ENCODE results near the gene TBX1.

DNA sequence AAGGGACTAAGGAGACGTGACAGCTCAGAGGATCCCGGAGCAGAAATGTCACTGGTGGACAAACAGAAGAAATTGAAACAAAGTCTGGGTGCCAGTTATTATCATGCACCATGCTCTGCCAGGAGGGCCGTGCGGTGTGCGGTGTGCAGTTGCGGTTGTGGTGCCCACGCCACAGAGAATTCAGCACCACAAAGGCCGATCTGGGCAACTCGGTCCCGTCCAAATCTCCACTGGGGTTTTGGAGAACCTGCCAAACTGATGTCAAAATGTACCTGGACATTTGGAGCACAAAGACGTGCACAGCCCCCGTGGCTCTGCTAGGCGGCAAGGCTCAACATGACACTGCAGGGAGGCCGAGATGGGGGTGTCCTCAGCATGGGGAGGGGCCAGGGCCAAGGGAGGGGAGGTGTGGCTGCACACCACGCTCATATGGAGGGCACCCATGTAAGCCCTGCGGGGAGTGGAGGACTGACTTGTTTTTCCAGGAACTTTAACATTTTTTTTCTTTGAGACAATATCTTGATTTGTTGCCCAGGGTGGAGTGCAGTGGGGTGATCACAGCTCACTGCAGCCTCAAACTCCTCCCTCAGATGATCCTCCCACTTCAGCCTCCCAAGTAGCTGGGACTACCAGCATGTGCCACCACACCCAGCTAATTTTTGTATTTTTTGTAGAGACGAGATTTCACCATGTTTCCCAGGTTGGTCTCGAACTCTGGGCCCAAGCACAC, 54.7 kb downstream of the TBX1 start:
- TF ChIP-seq, protein P1, sequence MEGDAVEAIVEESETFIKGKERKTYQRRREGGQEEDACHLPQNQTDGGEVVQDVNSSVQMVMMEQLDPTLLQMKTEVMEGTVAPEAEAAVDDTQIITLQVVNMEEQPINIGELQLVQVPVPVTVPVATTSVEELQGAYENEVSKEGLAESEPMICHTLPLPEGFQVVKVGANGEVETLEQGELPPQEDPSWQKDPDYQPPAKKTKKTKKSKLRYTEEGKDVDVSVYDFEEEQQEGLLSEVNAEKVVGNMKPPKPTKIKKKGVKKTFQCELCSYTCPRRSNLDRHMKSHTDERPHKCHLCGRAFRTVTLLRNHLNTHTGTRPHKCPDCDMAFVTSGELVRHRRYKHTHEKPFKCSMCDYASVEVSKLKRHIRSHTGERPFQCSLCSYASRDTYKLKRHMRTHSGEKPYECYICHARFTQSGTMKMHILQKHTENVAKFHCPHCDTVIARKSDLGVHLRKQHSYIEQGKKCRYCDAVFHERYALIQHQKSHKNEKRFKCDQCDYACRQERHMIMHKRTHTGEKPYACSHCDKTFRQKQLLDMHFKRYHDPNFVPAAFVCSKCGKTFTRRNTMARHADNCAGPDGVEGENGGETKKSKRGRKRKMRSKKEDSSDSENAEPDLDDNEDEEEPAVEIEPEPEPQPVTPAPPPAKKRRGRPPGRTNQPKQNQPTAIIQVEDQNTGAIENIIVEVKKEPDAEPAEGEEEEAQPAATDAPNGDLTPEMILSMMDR (conservative IDR thresholded peaks at IDR 0.05) = no peak
- no peak for TF ChIP-seq EZH2 (IDR thresholded peaks at IDR 0.05; ENCODE audit: low read depth)
